AG04449 (cell line): ENCODE results near the gene CGA.

Experiments
- CTCF ChIA-PET: fragments of 350-600 bp; formaldehyde crosslinking; extraction: SDS; loops from one replicate; lab custom pipeline; 2021; ENCODE audit warnings: antibody characterized with exemption; lab: Yijun Ruan, JAX
- POLR2A ChIA-PET: fragments of 400-600, 350-600 bp; formaldehyde crosslinking; extraction: SDS; loops from one replicate; lab custom pipeline; 2020; ENCODE audit warnings: antibody characterized with exemption, inconsistent platforms; lab: Yijun Ruan, JAX
- DNase-seq: peaks from one replicate; pipeline ENCODE4 v3.0.0-alpha.2; 2010; ENCODE audit warnings: low read depth, low spot score
- H3K4me3 ChIP-seq: 2 replicates; pipeline ENCODE4 v1.5.1; 2011; ENCODE audit warnings: low read depth, mild to moderate bottlenecking, control low read depth, low read length
- CTCF ChIP-seq: IDR thresholded peaks from one replicate; pipeline ENCODE4 v1.5.1; 2011; ENCODE audit warnings: mild to moderate bottlenecking, moderate library complexity, low read length, control low read depth, inconsistent platforms; ENCODE audit not compliant: insufficient read depth; ENCODE audit errors: missing control alignments

CGA gene

GRCh38 chr6:87122477-87122876 is 27.6 kb upstream of the CGA start:
- DNase-seq = no peak
- POLR2A ChIA-PET = no interaction called here
- no peak overlapping the region for H3K4me3 ChIP-seq
- CTCF ChIA-PET = interaction anchor here (1.1 to 1.2 kb wide), 2 partner anchors 9 to 13 kb away, joined by 3 read pairs; no protein-coding TSS in a partner anchor
- no peak for TF ChIP-seq CTCF

GRCh38 chr6:87118054-87118453 is 23.1 kb upstream of the CGA start:
- no peak overlapping the region for H3K4me3 ChIP-seq
- no peak for TF ChIP-seq CTCF
- DNase-seq = no peak
- POLR2A ChIA-PET = no interaction called here
- CTCF ChIA-PET = interaction anchor here (1.1 kb wide), 1 partner anchor 21 kb away, joined by 5 read pairs; no protein-coding TSS in a partner anchor

GRCh38 chr6:87116922-87117321 is 22.0 kb upstream of the CGA start:
- TF ChIP-seq CTCF = no peak
- ChIA-PET CTCF (interaction anchor here (1.1 to 1.7 kb wide), 3 partner anchors 23 to 38 kb away, joined by 4 to 5 read pairs (median 4); no protein-coding TSS in a partner anchor), POLR2A (no interaction called here)
- no peak overlapping the region for H3K4me3 ChIP-seq
- DNase-seq = no peak

GRCh38 chr6:87115402-87116135 is 20.7 kb upstream of the CGA start:
- no peak for DNase-seq
- no peak for TF ChIP-seq CTCF
- H3K4me3 ChIP-seq = no peak overlapping the region
- ChIA-PET CTCF (interaction anchor here (1.0 to 1.7 kb wide), 4 partner anchors 10 to 37 kb away, joined by 3 to 4 read pairs (median 4); no protein-coding TSS in a partner anchor), POLR2A (no interaction called here)

- H3K4me3 ChIP-seq = no peak overlapping the region
- no peak for TF ChIP-seq CTCF
- CTCF ChIA-PET = no interaction called here
- no peak for DNase-seq
- POLR2A ChIA-PET = no interaction called here
These were observed 15.7 kb upstream of the CGA start for GRCh38 chr6:87110636-87111035.

- POLR2A ChIA-PET = no interaction called here
- DNase-seq = peak; percentile 34
- CTCF ChIA-PET = interaction anchor here (0.7 to 1.5 kb wide), 5 partner anchors 18 to 216 kb away, joined by 3 to 4 read pairs (median 3); partner anchors contain the start of gene SMIM8
- TF ChIP-seq CTCF = no peak
- H3K4me3 ChIP-seq = no peak overlapping the region
These were observed 10.9 kb upstream of the CGA start for GRCh38 chr6:87105823-87106222.
